SK-N-SH (cell line): ENCODE data around the gene SMURF1. TPM values are rescaled to one million over a fixed set of nuclear protein-coding genes. Genes with fewer than 3 reads are reported as not detected.

Source experiments
- CTCF ChIA-PET: fragments of 300-600, 350-600 bp; formaldehyde crosslinking; extraction: SDS; loops from one replicate; lab custom pipeline; 2021; lab: Yijun Ruan, JAX
- POLR2A ChIA-PET: fragments of 350-600 bp; sonication (Branson Sonifier 250); formaldehyde crosslinking; extraction: SDS; loops from one replicate; lab custom pipeline; 2020; ENCODE audit warnings: antibody characterized with exemption, inconsistent platforms; lab: Yijun Ruan, JAX
- DNase-seq: peaks from one replicate; pipeline ENCODE4 v3.0.0; 2012
- H2AFZ ChIP-seq: fragments of 200-600 bp; sonication (generic); 2 replicates; pipeline ENCODE4 v1.8.1; 2016; ENCODE audit warnings: antibody characterized with exemption, mild to moderate bottlenecking, low read depth
- H3F3A ChIP-seq: fragments of 200-600 bp; sonication (generic); replicated peaks from 2 replicates; pipeline ENCODE3; 2016; ENCODE audit warnings: antibody characterized with exemption, mild to moderate bottlenecking; ENCODE audit not compliant: insufficient read depth
- H3K27ac ChIP-seq, 2 experiments: fragments of 200-500 bp in 1 of 2; fragments of 200-600 bp in 1 of 2; sonication (Bioruptor generic) in 1 of 2; sonication (generic), shearing (Covaris generic) in 1 of 2; 2 replicates each; pipeline versions ENCODE4 v1.5.1 to v1.6.1; 2014 to 2016; ENCODE audit warnings: low read depth in 2 of 2, inconsistent platforms in 1 of 2, low read length in 1 of 2, mild to moderate bottlenecking in 1 of 2, mixed read lengths in 1 of 2
- H3K27me3 ChIP-seq: fragments of 200-600 bp; sonication (generic), shearing (Covaris generic); 2 replicates; pipeline ENCODE4 v1.6.1; 2016; ENCODE audit warnings: mixed run types; ENCODE audit not compliant: insufficient read depth
- H3K36me3 ChIP-seq, 2 experiments: fragments of 200-500 bp in 1 of 2; fragments of 200-600 bp in 1 of 2; sonication (Bioruptor generic) in 1 of 2; sonication (generic) in 1 of 2; replicated peaks in 1 of 2; 2 replicates each; pipeline versions ENCODE3 to v1.5.1; 2014 to 2016; ENCODE audit warnings: low read length in 1 of 2, mild to moderate bottlenecking in 1 of 2; ENCODE audit not compliant: insufficient read depth in 2 of 2, control insufficient read depth in 1 of 2
- H3K4me1 ChIP-seq, 2 experiments: fragments of 200-500 bp in 1 of 2; fragments of 200-600 bp in 1 of 2; sonication (Bioruptor generic) in 1 of 2; sonication (generic), shearing (Covaris generic) in 1 of 2; 2 replicates each; pipeline versions ENCODE4 v1.5.1 to v1.6.1; 2014 to 2016; ENCODE audit warnings: low read depth in 1 of 2, low read length in 1 of 2, mixed run types in 1 of 2; ENCODE audit not compliant: insufficient read depth in 2 of 2, control insufficient read depth in 1 of 2
- H3K4me2 ChIP-seq: fragments of 200-600 bp; sonication (generic), shearing (Covaris generic); 2 replicates; pipeline ENCODE4 v1.6.1; 2017; ENCODE audit warnings: mixed run types
- H3K4me3 ChIP-seq, 2 experiments: fragments of 200-500 bp in 1 of 2; fragments of 200-600 bp in 1 of 2; sonication (Bioruptor generic) in 1 of 2; sonication (generic), shearing (Covaris generic) in 1 of 2; 2 replicates each; pipeline versions ENCODE4 v1.5.1 to v1.8.1; 2014 to 2016; ENCODE audit warnings: low read depth in 2 of 2, inconsistent platforms in 1 of 2, low read length in 1 of 2, mild to moderate bottlenecking in 1 of 2, mixed read lengths in 1 of 2, moderate library complexity in 1 of 2
- H3K79me2 ChIP-seq: fragments of 200-600 bp; sonication (generic); 2 replicates; pipeline ENCODE4 v1.8.1; 2017; ENCODE audit warnings: mild to moderate bottlenecking; ENCODE audit not compliant: insufficient read depth
- H3K9ac ChIP-seq: fragments of 200-600 bp; sonication (generic); 2 replicates; pipeline ENCODE4 v1.6.1; 2017; ENCODE audit warnings: mixed run types
- H3K9me2 ChIP-seq: fragments of 200-600 bp; sonication (generic); 2 replicates; pipeline ENCODE4 v1.6.1; 2017; ENCODE audit warnings: mixed run types
- H3K9me3 ChIP-seq: fragments of 200-600 bp; sonication (generic); 2 replicates; pipeline ENCODE4 v1.6.1; 2017; ENCODE audit warnings: mixed run types, mild to moderate bottlenecking, moderate library complexity
- H4K20me1 ChIP-seq: fragments of 200-600 bp; sonication (generic); 2 replicates; pipeline ENCODE4 v1.6.1; 2017; ENCODE audit warnings: mild to moderate bottlenecking, mixed run types; ENCODE audit not compliant: insufficient read depth
- GABPA ChIP-seq: IDR thresholded peaks from 2 replicates; pipeline ENCODE4 v1.4.0; 2012; ENCODE audit warnings: low read depth, mild to moderate bottlenecking
- GATA2 ChIP-seq: sonication (generic); formaldehyde crosslinking; IDR thresholded peaks from 2 replicates; pipeline ENCODE4 v1.5.0; 2020; ENCODE audit warnings: mild to moderate bottlenecking, missing genetic modification reagents
- JUND ChIP-seq: IDR thresholded peaks from 2 replicates; pipeline ENCODE4 v1.4.0; 2012
- RAD21 ChIP-seq: IDR thresholded peaks from 2 replicates; pipeline ENCODE4 v1.6.1; 2012; ENCODE audit warnings: mild to moderate bottlenecking, low read length
- RCOR1 ChIP-seq: fragments of 150-350 bp; IDR thresholded peaks from 2 replicates; pipeline ENCODE4 v1.6.1; 2017; ENCODE audit warnings: antibody characterized with exemption, low read length
- SIN3A ChIP-seq: IDR thresholded peaks from 2 replicates; pipeline ENCODE4 v1.6.1; 2012; ENCODE audit warnings: low read depth, mild to moderate bottlenecking, low read length, moderate library complexity, borderline replicate concordance
- WGBS: methylation state at CpG from one replicate; pipeline ENCODE4 v1.1.6; 2017; ENCODE audit warnings: low lambda C conversion rate; 5-methylcytosine and 5-hydroxymethylcytosine counted together
- polyA plus RNA-seq, 3 experiments: library from polyadenylated mRNA; depleted of rRNA; stranded (reverse); fragments of >200 nt; gene quantifications; 2 replicates each; pipeline ENCODE4 v1.2.3, GENCODE V29; 2012
- TF ChIP-seq, protein P1 (sequence below): IDR thresholded peaks from 2 replicates; pipeline ENCODE4 v1.4.0; 2012; ENCODE audit warnings: low read depth, borderline replicate concordance
- TF ChIP-seq, protein P2 (sequence below): IDR thresholded peaks from 2 replicates; pipeline ENCODE4 v1.6.1; 2012; ENCODE audit warnings: mild to moderate bottlenecking, low read depth, low read length, moderate library complexity
- TF ChIP-seq, protein P3 (sequence below): fragments of 150-350 bp; IDR thresholded peaks from 2 replicates; pipeline ENCODE4 v1.6.1; 2016; ENCODE audit warnings: mild to moderate bottlenecking, low read depth, low read length

SMURF1 gene
- polyA plus RNA-seq, 1 of the 3 experiments (the other 2 are of a cell fraction): 12.9 TPM

DNA sequence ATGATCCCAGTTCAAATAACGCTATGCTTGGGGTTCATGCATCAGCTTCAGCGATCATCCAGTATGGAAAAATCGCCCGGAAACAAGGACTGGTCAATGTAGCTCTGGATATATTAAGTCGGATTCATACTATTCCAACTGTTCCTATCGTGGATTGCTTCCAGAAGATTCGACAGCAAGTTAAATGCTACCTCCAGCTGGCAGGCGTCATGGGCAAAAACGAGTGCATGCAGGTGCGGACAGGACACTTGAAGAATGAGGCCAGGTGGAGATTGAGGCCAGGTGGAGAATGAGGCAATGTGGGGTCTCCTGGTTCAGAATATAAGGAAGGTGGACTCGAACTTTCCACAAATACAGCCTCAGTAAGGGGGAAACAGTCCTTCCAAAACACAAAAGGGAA is 159.8 kb downstream of the SMURF1 start:
- Histone ChIP-seq H2AFZ (no peak overlapping the region), H3K9ac (no peak overlapping the region), H3K4me3 (no peak overlapping the region), H3K79me2 (no peaks in the 10 kb centered on the region), H3K27me3 (no peaks in the 10 kb centered on the region), H3K9me2 (no peaks in the 10 kb centered on the region), H4K20me1 (no peaks in the 10 kb centered on the region), H3F3A (no peaks in the 10 kb centered on the region), H3K36me3 (peaks cover 80 to 95% of the 10 kb centered on the region in 2 experiments), H3K4me2 (no peak overlapping the region), H3K27ac (no peak overlapping the region), H3K4me1 (no peaks in the 10 kb centered on the region), H3K9me3 (no peaks in the 10 kb centered on the region)
- no peak for DNase-seq
- ChIA-PET POLR2A (no interaction called here), CTCF (interaction anchor here (1.1 to 1.8 kb wide), 4 partner anchors 10 to 329 kb away, joined by 3 to 5 read pairs (median 4); no protein-coding TSS in a partner anchor)
- TF ChIP-seq JUND (no peak), RCOR1 (no peak)
- TF ChIP-seq, protein P1, sequence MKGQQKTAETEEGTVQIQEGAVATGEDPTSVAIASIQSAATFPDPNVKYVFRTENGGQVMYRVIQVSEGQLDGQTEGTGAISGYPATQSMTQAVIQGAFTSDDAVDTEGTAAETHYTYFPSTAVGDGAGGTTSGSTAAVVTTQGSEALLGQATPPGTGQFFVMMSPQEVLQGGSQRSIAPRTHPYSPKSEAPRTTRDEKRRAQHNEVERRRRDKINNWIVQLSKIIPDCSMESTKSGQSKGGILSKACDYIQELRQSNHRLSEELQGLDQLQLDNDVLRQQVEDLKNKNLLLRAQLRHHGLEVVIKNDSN: no peak
- TF ChIP-seq, protein P2, sequence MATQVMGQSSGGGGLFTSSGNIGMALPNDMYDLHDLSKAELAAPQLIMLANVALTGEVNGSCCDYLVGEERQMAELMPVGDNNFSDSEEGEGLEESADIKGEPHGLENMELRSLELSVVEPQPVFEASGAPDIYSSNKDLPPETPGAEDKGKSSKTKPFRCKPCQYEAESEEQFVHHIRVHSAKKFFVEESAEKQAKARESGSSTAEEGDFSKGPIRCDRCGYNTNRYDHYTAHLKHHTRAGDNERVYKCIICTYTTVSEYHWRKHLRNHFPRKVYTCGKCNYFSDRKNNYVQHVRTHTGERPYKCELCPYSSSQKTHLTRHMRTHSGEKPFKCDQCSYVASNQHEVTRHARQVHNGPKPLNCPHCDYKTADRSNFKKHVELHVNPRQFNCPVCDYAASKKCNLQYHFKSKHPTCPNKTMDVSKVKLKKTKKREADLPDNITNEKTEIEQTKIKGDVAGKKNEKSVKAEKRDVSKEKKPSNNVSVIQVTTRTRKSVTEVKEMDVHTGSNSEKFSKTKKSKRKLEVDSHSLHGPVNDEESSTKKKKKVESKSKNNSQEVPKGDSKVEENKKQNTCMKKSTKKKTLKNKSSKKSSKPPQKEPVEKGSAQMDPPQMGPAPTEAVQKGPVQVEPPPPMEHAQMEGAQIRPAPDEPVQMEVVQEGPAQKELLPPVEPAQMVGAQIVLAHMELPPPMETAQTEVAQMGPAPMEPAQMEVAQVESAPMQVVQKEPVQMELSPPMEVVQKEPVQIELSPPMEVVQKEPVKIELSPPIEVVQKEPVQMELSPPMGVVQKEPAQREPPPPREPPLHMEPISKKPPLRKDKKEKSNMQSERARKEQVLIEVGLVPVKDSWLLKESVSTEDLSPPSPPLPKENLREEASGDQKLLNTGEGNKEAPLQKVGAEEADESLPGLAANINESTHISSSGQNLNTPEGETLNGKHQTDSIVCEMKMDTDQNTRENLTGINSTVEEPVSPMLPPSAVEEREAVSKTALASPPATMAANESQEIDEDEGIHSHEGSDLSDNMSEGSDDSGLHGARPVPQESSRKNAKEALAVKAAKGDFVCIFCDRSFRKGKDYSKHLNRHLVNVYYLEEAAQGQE: no peak
- TF ChIP-seq, protein P3, sequence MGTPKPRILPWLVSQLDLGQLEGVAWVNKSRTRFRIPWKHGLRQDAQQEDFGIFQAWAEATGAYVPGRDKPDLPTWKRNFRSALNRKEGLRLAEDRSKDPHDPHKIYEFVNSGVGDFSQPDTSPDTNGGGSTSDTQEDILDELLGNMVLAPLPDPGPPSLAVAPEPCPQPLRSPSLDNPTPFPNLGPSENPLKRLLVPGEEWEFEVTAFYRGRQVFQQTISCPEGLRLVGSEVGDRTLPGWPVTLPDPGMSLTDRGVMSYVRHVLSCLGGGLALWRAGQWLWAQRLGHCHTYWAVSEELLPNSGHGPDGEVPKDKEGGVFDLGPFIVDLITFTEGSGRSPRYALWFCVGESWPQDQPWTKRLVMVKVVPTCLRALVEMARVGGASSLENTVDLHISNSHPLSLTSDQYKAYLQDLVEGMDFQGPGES: no peak
- 97% methylated on average over 11 of the region's 11 CpGs for WGBS

DNA sequence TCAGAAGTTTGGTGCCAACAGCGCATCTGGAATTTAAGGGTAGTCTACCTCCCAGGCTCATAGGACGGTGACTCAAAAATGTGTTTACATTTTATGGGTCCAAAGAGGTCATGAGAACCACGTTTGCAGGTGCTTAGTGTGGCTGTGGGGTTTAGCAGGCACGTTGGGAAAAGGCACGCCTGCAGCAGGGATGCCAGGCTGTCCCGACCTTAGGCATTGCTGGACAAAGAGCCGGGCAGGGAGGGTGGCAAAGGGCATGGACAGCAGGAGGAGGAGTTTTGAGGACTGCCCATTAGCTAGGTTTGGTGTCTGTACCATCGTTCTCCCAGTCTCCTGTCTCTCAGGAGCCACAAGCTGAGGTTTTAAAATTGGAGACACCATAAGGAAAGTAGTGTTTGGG is 161.2 kb downstream of the SMURF1 start:
- Histone ChIP-seq H3K79me2 (no peaks in the 10 kb centered on the region), H3K27me3 (no peaks in the 10 kb centered on the region), H2AFZ (no peak overlapping the region), H3K4me3 (no peak overlapping the region), H3K27ac (no peak overlapping the region), H3K4me2 (no peak overlapping the region), H3K9me3 (no peaks in the 10 kb centered on the region), H3K4me1 (no peaks in the 10 kb centered on the region), H3K36me3 (peaks cover 78 to 95% of the 10 kb centered on the region in 2 experiments)
- 96% methylated on average over 8 of the region's 8 CpGs for WGBS
- TF ChIP-seq, protein P1: no peak
- TF ChIP-seq GABPA: no peak
- TF ChIP-seq RAD21: no peak
- TF ChIP-seq GATA2: no peak
- no peak for TF ChIP-seq SIN3A
- TF ChIP-seq, all 33 proteins: peak for 0
- Histone ChIP-seq H3K9me2 (no peaks in the 10 kb centered on the region), H3K9ac (no peak overlapping the region), H4K20me1 (no peaks in the 10 kb centered on the region), H3F3A (no peaks in the 10 kb centered on the region)
- POLR2A ChIA-PET: no interaction called here
- DNase-seq: no peak
- CTCF ChIA-PET: no interaction called here
